GM12892 (cell line): Measurements from ENCODE around the gene ZNF20.

ENCODE experiments used
- POLR2A ChIP-seq: IDR thresholded peaks from 2 replicates; pipeline ENCODE4 v1.6.1; 2011; ENCODE audit warnings: low read depth, low read length, control low read depth
- POLR2AphosphoS5 ChIP-seq: IDR thresholded peaks from 2 replicates; pipeline ENCODE4 v1.6.1; 2011; ENCODE audit warnings: low read depth, low read length, control low read depth
- TAF1 ChIP-seq: IDR thresholded peaks from 2 replicates; pipeline ENCODE4 v1.6.1; 2011; ENCODE audit warnings: low read depth, mild to moderate bottlenecking, control low read depth, low read length, borderline replicate concordance

DNA sequence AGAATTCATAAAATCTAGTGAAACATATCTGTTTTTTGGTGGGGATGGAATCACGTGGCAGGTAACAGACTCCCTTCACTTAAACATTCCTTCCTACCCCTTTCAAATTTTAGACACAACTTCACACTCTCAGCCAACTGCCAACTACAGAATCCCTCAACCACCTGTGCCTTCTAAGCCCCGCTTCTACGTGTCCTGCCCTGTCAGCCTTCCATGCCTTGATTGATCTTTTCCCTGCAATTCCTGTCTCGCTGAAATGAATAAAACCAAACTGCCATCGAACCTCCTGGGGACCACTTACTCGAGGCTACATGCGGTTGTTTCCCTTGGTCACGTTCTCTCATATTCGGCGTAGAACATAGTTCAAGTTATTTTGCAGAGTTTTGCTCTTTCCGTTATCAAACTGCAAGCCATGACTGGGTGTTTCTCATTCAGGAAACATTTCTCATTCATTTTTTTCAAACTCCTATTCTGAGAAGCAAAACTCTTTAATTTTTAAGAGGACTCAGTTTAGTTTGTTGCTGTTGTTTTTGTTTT lies 15.2 kb upstream of the ZNF20 start:
- TF ChIP-seq TAF1 (no peak), POLR2A (no peak), POLR2AphosphoS5 (no peak)
